Effector CD8-positive, alpha-beta T cell (primary cell): ENCODE measurements around the gene MYO1B.

ENCODE experiments used
- DNase-seq: peaks from one replicate; lab custom pipeline; 2025; lab: John Stamatoyannopoulos, UW

The MYO1B gene

GRCh38 chr2:191459158-191459557 lies 214.0 kb downstream of the MYO1B start:
- no peak for DNase-seq

- DNase-seq: no peak
Measured at GRCh38 chr2:191462370-191462769, 217.2 kb downstream of the MYO1B start.

- no peak for DNase-seq
Measured at GRCh38 chr2:191463790-191464189, 218.6 kb downstream of the MYO1B start.

GRCh38 chr2:191465766-191466420 lies 220.7 kb downstream of the MYO1B start:
- no peak for DNase-seq

- no peak for DNase-seq
Measured at GRCh38 chr2:191467113-191467512, 221.9 kb downstream of the MYO1B start.

- no peak for DNase-seq
Measured at GRCh38 chr2:191470306-191470705, 225.1 kb downstream of the MYO1B start.

GRCh38 chr2:191474464-191474863 lies 229.3 kb downstream of the MYO1B start:
- DNase-seq: no peak
